DOHH2 (cell line): Measurements from ENCODE around the gene CDPF1.
A peak's percentile ranks its signal among the peaks of the same experiment; 100 is the strongest.

Experiments
- H3F3A ChIP-seq: fragments of 200-600 bp; sonication (generic), shearing (Covaris generic); 2 replicates; pipeline ENCODE4 v1.6.0; 2016; ENCODE audit warnings: antibody characterized with exemption, mild to moderate bottlenecking; ENCODE audit not compliant: control insufficient read depth, insufficient read depth
- H3K27ac ChIP-seq: fragments of 200-600 bp; sonication (generic); 2 replicates; pipeline ENCODE4 v1.5.1; 2014; ENCODE audit warnings: low read depth, mild to moderate bottlenecking, low read length, moderate library complexity
- H3K27me3 ChIP-seq: fragments of 200-600 bp; sonication (generic); 2 replicates; pipeline ENCODE4 v1.6.1; 2014; ENCODE audit warnings: mild to moderate bottlenecking, low read length, mixed read lengths; ENCODE audit not compliant: control insufficient read depth
- H3K36me3 ChIP-seq: fragments of 200-600 bp; sonication (generic); 2 replicates; pipeline ENCODE4 v1.6.1; 2014; ENCODE audit warnings: mild to moderate bottlenecking, low read length, moderate library complexity, mixed read lengths; ENCODE audit not compliant: control insufficient read depth
- H3K4me1 ChIP-seq: fragments of 200-600 bp; sonication (generic); 2 replicates; pipeline ENCODE4 v1.6.1; 2014; ENCODE audit warnings: mild to moderate bottlenecking, low read length, mixed read lengths; ENCODE audit not compliant: control insufficient read depth
- H3K4me2 ChIP-seq: fragments of 200-600 bp; sonication (generic); 2 replicates; pipeline ENCODE4 v1.6.0; 2014; ENCODE audit warnings: mild to moderate bottlenecking, low read length, moderate library complexity
- H3K4me3 ChIP-seq: fragments of 200-600 bp; sonication (generic); 2 replicates; pipeline ENCODE4 v1.5.1; 2014; ENCODE audit warnings: mild to moderate bottlenecking, low read length, mixed read lengths
- H3K79me2 ChIP-seq: fragments of 200-600 bp; sonication (generic); 2 replicates; pipeline ENCODE4 v1.6.1; 2014; ENCODE audit warnings: mild to moderate bottlenecking, low read length, mixed read lengths; ENCODE audit not compliant: control insufficient read depth
- H3K9me2 ChIP-seq: fragments of 200-600 bp; sonication (generic); replicated peaks from 2 replicates; pipeline ENCODE4 v1.6.1; 2014; ENCODE audit warnings: mild to moderate bottlenecking, low read length, mixed read lengths; ENCODE audit not compliant: control insufficient read depth
- H3K9me3 ChIP-seq: fragments of 200-600 bp; sonication (generic); 2 replicates; pipeline ENCODE4 v1.6.1; 2014; ENCODE audit warnings: antibody characterized with exemption, low read length, mixed read lengths; ENCODE audit not compliant: control insufficient read depth, insufficient read depth
- H4K20me1 ChIP-seq: fragments of 200-600 bp; sonication (generic); 2 replicates; pipeline ENCODE4 v1.6.0; 2014; ENCODE audit warnings: low read depth, mild to moderate bottlenecking, antibody characterized with exemption, low read length, moderate library complexity; ENCODE audit not compliant: control insufficient read depth, insufficient read depth
- CTCF ChIP-seq: fragments of 200-600 bp; sonication (generic); IDR thresholded peaks from one replicate; pipeline ENCODE4 v1.5.1; 2014; ENCODE audit warnings: antibody characterized with exemption, mild to moderate bottlenecking, low read depth, low read length; ENCODE audit not compliant: poor library complexity, severe bottlenecking
- EZH2phosphoT487 ChIP-seq: fragments of 200-600 bp; sonication (generic); IDR thresholded peaks from 2 replicates; pipeline ENCODE4 v1.6.1; 2017; ENCODE audit warnings: borderline replicate concordance, mild to moderate bottlenecking, antibody characterized with exemption, low read length, moderate library complexity, mixed read lengths

The CDPF1 gene

GRCh38 chr22:46286006-46286405 is 35.9 kb upstream of the CDPF1 start:
- TF ChIP-seq EZH2phosphoT487 (no peak), CTCF (no peak)
- Histone ChIP-seq H3K27ac (no peak overlapping the region), H3K4me2 (no peak overlapping the region), H3F3A (no peaks in the 10 kb centered on the region), H3K4me1 (peaks cover 32% of the 10 kb centered on the region), H3K27me3 (no peaks in the 10 kb centered on the region), H3K36me3 (no peaks in the 10 kb centered on the region), H4K20me1 (no peaks in the 10 kb centered on the region), H3K79me2 (no peaks in the 10 kb centered on the region), H3K4me3 (no peak overlapping the region), H3K9me3 (no peaks in the 10 kb centered on the region), H3K9me2 (no peaks in the 10 kb centered on the region)

- Histone ChIP-seq H3K79me2 (no peaks in the 10 kb centered on the region), H3K27ac (no peak overlapping the region), H3K36me3 (no peaks in the 10 kb centered on the region), H3K4me1 (peaks cover 12% of the 10 kb centered on the region), H3K9me2 (no peaks in the 10 kb centered on the region), H3K27me3 (no peaks in the 10 kb centered on the region), H3K4me3 (no peak overlapping the region), H3F3A (no peaks in the 10 kb centered on the region), H3K4me2 (no peak overlapping the region), H3K9me3 (no peaks in the 10 kb centered on the region), H4K20me1 (no peaks in the 10 kb centered on the region)
- TF ChIP-seq CTCF (no peak), EZH2phosphoT487 (no peak)
These were observed 32.0 kb upstream of the CDPF1 start for GRCh38 chr22:46281866-46282678.

GRCh38 chr22:46280999-46281623 is 31.0 kb upstream of the CDPF1 start:
- TF ChIP-seq CTCF: no peak
- TF ChIP-seq EZH2phosphoT487: no peak
- Histone ChIP-seq H3K9me3 (no peaks in the 10 kb centered on the region), H3K27ac (no peak overlapping the region), H3K4me1 (peaks cover 7% of the 10 kb centered on the region), H3K27me3 (no peaks in the 10 kb centered on the region), H3K36me3 (no peaks in the 10 kb centered on the region), H3K4me3 (no peak overlapping the region), H4K20me1 (no peaks in the 10 kb centered on the region), H3K9me2 (no peaks in the 10 kb centered on the region), H3K79me2 (no peaks in the 10 kb centered on the region), H3K4me2 (0 out of 2 replicates have a peak overlapping the region, but pooled peaks have one; percentile 19), H3F3A (no peaks in the 10 kb centered on the region)
